Suppressor macrophage treated with lipopolysaccharide for 1 hour (primary cell): ENCODE data around the gene CSTPP1.
"Not testable (repeated sequence)": the region's sequence is repeated elsewhere in the genome, so short reads cannot be mapped to it uniquely, and the experiment has no call there.

Experiments used
- DNase-seq, 3 donors: peaks; one replicate each; pipeline ENCODE4 v3.0.0-alpha.2; 2020 to 2022

Gene CSTPP1

GRCh38 chr11:47185305-47186075, 248.9 kb downstream of the CSTPP1 start:
- no peak for DNase-seq

DNA sequence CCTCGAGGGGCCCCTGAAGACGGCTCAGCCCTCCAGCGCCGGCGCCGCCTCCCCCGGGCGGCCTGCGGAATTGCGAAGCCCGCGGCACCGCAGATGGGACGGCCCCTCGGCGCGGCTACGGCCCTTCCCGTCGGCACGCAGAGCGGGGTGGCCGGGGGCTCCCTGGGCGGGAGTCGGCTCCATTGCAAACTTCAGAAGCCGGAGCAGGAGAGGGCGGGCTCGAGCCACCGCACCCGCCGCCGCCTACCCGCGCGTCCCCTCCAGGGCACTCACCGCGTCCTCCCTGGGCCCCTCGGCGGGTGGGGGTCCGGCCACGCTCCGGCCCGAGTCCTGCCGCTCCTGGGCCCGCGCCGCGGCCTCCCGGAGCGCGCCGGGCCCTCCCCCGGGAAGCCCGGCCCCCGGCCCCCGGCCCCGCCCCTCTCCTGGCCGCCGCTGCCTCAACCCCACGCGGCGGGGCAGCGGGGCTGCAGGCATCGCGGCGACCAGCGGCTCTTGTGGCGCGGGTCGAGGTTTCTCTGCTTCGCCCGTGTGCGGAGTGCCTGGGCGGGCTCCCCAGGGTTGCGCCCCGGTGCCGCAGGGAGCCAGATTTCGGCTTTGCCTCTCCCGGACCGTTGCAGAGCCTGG, 249.6 kb downstream of the CSTPP1 start, which contains the start of gene PACSIN3:
Gene PACSIN3, minus strand, starts transcription at position 359 of the 624 bp plus-strand sequence. CDS start 3,707 bp downstream, outside the sequence.
- peak; percentile 33 to 82 (median 67) for DNase-seq

DNA sequence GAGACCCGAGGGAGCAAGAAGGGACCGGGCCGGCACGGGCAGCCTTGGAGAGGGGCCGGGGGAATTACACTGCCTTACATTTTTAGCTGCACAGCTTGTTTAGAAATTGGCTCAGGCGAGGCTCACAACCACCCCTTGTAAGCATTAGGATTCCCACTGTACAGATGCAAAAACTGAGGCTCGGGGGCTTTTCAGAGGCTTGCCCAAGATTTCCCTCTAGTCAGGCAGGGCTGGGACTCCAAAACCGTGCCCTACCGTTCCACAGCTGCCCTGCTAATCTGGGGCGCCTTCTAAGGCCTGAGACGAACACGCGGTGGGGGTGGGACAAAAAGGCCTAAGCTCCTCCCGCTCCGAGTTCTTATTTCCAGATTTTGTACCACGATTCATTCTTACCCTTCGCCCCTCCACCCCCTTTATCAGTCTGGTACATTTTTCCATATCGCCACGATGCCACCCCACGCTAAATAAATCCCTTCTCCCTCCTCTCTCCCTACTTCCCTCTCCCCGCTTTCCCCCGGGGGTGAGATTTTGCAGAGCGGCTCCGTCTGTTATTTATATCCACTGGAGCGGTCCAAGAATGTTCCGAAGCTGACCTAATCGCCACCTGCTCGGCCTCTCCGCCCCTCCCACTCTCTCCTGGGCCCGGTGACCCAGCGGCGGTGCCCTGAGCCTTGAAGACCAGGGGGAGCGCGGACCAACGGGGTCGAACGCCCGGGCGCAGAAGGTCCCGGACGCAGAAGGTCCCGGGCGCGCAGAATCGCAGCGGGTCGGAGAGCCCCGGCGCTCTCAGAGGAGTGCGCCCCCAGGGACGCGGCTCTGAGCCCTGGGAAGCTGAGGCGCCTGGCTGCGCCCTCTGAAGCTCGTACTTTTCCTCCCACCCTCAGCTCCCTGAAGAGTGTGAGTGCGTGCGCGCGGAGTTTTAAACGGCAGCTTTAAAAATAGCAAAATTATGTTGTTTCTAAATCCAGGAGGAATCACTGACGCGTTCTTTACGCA, 250.4 kb downstream of the CSTPP1 start:
- DNase-seq = peak in 2 of 3 donors; percentile 35 to 52

DNA sequence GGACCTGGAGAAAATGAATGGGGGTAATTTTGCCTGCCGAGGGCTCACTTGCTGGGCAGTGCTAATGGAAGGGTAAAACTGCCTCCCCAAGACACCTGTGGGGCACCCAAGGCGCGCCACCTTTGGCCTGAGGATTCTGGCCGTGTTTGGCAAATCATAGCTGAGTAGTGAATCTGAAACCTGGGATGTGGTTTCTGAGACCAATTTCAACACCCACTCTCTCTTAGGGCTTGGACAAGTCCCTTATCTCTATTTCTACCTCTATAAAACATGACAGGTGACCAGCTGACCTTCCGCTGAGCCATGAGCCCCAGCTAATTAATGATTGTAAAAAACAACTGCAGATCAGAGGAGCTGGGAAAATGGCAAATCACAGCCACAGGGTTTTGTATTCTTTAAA, 251.2 kb downstream of the CSTPP1 start:
- no peak for DNase-seq

DNA sequence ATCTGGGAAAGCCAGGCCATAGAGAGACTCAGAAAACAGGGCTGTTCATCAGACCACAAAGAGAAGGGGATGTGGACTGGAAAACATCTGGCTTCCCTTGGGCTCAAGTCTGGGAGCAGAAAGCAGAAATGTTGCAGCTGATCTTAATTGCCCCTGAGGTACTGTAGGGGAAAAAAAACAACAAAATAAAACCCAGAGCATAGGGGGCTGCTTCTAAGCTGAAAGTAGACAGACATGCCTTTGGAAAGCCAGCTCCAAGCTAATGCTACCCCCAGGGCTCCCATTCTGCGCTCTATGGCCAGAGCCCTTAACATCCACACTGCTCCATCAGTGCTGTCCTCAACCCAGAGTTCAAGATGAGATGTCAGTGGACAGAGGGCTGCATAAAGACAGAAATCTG, 251.7 kb downstream of the CSTPP1 start:
- DNase-seq = no peak

GRCh38 chr11:47189100-47189834, 252.7 kb downstream of the CSTPP1 start:
- peak in 1 of 3 donors; percentile 14 for DNase-seq

- DNase-seq = peak in 1 of 3 donors; percentile 20
Measured at GRCh38 chr11:47191137-47191536, 254.6 kb downstream of the CSTPP1 start.

DNA sequence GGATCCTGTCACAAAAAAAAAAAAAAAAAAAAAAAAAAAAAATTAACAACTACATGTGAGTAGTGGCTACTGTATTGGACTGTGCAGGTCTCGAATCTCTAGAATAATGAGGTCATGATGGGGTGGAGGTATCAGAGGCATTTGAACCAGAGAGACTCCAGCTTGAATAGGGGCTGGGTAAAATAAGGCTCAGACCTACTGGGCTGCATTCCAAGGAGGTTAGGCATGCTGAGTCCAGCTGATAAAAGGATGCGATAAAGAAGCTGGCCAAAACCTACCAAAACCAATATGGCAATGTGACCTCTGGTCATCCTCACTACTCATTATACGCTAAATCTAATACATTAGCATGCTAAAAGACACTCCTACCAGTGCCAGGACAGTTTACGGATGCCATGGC, 255.6 kb downstream of the CSTPP1 start:
- DNase-seq = no peak

DNA sequence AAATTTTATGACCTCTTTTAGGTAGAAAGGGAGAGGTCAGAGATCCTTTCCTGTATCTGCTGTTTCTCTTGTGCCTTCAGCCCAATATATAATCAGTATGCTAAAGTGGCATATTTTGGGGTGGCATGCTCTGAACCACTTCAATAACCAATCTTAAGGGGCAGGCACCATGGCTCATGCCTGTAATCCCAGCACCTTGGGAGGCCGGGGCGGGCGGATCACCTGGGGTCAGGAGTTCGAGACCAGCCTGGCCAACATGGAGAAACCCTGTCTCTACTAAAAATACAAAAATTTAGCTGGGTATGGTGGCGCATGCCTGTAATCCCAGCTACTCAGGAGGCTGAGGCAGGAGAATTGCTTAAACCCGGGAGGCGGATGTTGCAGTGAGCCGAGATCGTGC, 261.6 kb downstream of the CSTPP1 start:
- not testable (repeated sequence) for DNase-seq

DNA sequence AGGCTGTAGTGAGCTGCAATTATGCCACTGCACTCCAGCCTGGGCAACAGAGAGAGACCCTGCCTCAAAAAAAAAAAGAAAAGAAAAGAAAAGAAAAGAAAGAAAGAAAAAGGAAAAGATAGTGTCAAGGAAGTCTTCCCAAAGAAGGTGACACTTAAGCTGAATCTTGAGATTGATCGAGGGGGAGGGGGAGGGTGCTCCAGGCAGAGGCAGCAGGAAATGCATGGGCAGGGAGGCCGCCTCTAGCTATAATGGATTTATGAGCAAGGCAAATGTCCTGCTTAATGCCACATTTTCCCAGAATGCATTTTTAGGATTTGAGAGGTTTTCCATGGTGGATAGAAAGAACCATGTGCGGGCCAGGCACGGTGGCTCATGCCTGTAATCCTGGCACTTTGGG, 264.5 kb downstream of the CSTPP1 start:
- DNase-seq = no peak

- DNase-seq = no peak
Measured at GRCh38 chr11:47202576-47202975, 266.0 kb downstream of the CSTPP1 start.

DNA sequence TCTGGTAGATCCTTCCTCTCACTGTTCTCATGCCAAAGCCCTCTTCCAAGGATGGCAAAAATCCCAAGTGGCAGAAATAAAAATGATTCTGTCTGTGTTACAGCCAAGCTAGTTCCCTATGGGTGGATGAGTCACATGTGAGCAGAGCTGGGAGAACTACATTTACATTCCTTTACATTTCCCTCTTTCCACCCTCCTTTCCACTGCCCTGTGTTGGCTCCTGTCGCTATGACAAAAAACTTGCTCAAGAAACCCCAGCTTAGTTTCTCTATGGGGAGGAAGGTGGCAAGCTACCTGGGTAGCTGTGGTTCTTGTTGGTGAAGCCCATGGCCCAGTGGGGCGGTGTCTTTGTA, 268.1 kb downstream of the CSTPP1 start:
- peak; percentile 49 to 53 (median 53) for DNase-seq

GRCh38 chr11:47206577-47206976, 270.0 kb downstream of the CSTPP1 start:
- not testable (repeated sequence) for DNase-seq

DNA sequence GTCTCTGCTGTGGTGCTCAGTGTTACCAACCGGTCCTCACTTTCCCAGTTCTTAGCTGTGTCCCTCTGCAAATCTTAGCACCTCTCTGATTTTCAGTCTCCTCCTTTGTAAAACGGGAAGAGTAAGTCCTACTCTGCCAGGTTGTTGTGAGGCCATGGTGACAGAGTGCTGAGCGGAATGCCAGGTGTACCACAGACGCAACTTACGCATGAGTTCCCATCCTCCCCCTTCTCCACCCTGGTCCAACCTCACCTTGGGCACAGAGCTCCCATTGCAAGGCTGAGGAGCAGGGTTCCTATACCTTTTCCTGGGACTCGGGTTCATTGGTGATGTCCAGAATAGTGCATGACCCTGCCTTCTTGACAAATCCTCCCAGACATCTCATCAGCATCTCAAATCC, 270.9 kb downstream of the CSTPP1 start:
- no peak for DNase-seq

DNA sequence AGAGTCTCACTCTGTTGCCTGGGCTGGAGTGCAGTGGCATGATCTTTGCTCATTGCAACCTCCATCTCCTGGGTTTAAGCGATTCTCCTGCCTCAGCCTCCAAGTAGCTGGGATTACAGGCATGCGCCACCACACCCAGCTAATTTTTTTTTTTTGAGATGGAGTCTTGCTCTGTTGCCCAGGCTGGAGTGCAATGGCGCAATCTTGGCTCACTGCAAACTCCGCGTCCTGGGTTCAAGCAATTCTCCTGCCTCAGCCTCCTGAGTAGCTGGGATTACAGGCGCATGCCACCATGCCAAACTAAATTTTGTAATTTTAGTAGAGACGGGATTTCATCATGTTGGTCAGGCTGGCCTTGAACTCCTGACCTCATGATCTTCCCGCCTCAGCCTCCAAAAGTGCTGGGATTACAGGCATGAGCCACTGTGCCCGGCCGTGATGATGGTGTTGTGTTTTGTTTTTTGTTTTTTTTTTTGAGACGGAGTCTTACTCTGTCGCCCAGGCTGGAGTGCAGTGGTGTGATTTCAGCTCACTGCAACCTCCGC, 271.5 kb downstream of the CSTPP1 start:
- DNase-seq = not testable (repeated sequence)

GRCh38 chr11:47208628-47209027, 272.1 kb downstream of the CSTPP1 start:
- no peak for DNase-seq
